Measurements from ENCODE around the gene TREML2. TPM values are rescaled to one million over a fixed set of nuclear protein-coding genes. Genes with fewer than 3 reads are reported as not detected.

Gene TREML2
- total and polyA plus RNA-seq, 2 of the 13 experiments (the other 11 are each of a cell fraction or from before 2014, with no cell fraction given) = not detected

GRCh38 chr6:41177287-41177686, 23.7 kb downstream of the TREML2 start:
- no peak overlapping the region for H3K27ac ChIP-seq (ENCODE audit: extremely low read length, insufficient read depth, low read length)
- H3K79me2 ChIP-seq (ENCODE audit: insufficient read depth, low read length) = no peaks in the 10 kb centered on the region
- ChIA-PET CTCF (ENCODE audit: low intra/inter-chr PET ratio, low total read pairs) (no interaction called here), POLR2A (no interaction called here)
- TF ChIP-seq THRA (CRISPR knock-in tag; IDR thresholded peaks at IDR 0.05; ENCODE audit: borderline replicate concordance) (no peak), ZBTB4 (CRISPR knock-in tag; IDR thresholded peaks at IDR 0.05; ENCODE audit: borderline replicate concordance) (no peak), DR1 (CRISPR knock-in tag; IDR thresholded peaks at IDR 0.05) (no peak), HNRNPK (IDR thresholded peaks at IDR 0.05; ENCODE audit: low read depth, low read length, poor library complexity, severe bottlenecking) (no peak), ZNF333 (CRISPR knock-in tag; IDR thresholded peaks at IDR 0.05; ENCODE audit: borderline replicate concordance) (no peak), PHB2 (IDR thresholded peaks at IDR 0.05; ENCODE audit: partially characterized antibody) (no peak), MIER2 (CRISPR knock-in tag; IDR thresholded peaks at IDR 0.05) (no peak), ZBTB21 (CRISPR knock-in tag; IDR thresholded peaks at IDR 0.05) (no peak), SMARCC2 (IDR thresholded peaks at IDR 0.05) (no peak), KIAA2018 (CRISPR knock-in tag; IDR thresholded peaks at IDR 0.05; ENCODE audit: borderline replicate concordance) (no peak)
- no peak overlapping the region for H3K9ac ChIP-seq (ENCODE audit: insufficient read depth, low read depth, low read length)
- 1% methylated on average over 3 of the region's 3 CpGs for whole genome bisulfite sequencing (ENCODE audit: low lambda C conversion rate)
- no peaks in the 10 kb centered on the region for H4K20me1 ChIP-seq (ENCODE audit: insufficient read depth, low read length)
- intact Hi-C loops (cut with micrococcal nuclease; ENCODE audit: unreplicated experiment) = no loop called here
- no peak overlapping the region for H2AFZ ChIP-seq (ENCODE audit: low read length)
- H3K36me3 ChIP-seq (replicated peaks in 1 of 2; ENCODE audit: control insufficient read depth in 1 of 2, insufficient read depth in 2 of 2, low read length in 2 of 2) = no peaks in the 10 kb centered on the region
- in situ Hi-C loops (cut with HindIII; ENCODE audit: extremely low pct_ligation_motif_present, low pct_unique_long_range_greater_than_20kb) = no loop called here
- H3K4me3 ChIP-seq (replicated peaks in 1 of 3; ENCODE audit: insufficient read depth in 1 of 3, low read depth in 2 of 3, low read length in 3 of 3) = no peak overlapping the region
- no TSS peak for BruUV-seq (replicated peaks)
- peaks cover 11% of the 10 kb centered on the region for H3K4me1 ChIP-seq (ENCODE audit: insufficient read depth, low read length)
- no peak overlapping the region for H3K4me2 ChIP-seq (ENCODE audit: low read depth, low read length)
- ATAC-seq (no peak), FAIRE-seq (no peak), DNase-seq (ENCODE audit: low spot score) (no peak)
- H3K9me3 ChIP-seq (ENCODE audit: low read length) = no peaks in the 10 kb centered on the region
- H3K27me3 ChIP-seq (ENCODE audit: control insufficient read depth in 1 of 2, insufficient read depth in 2 of 2, low read length in 2 of 2) = no peaks in the 10 kb centered on the region; a peak in 1 of 5 replicates
